NCI-H1694 (cell line): Measurements from ENCODE around the gene NR2F2.

ENCODE experiments used
- DNase-seq: peaks from one replicate; lab custom pipeline; 2025; lab: John Stamatoyannopoulos, UW

NR2F2 gene

DNA sequence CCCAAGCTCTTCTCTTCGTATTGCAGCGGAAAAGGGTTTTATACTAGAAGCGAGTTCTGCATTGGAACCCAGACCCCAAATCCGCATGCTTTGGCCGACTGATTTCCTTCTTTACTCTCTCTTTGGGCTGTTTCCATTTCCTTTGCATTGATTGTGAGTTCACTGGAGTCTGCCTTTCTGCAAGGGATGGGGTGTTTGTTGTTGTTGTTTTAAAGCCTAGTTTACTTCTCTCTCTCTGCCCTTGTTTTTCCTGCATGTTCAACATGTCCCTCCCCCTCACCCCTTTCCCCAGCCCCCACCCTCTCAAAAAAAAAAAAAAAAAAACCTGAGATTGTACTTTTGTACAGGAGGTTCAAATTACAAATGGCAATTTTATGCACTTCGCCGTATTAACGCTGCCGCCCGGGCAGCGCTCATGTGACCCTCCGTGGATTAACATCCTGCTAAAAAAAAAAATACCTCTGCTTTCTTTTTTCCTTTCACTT lies 2.2 kb downstream of the NR2F2 start:
- DNase-seq: no peak

DNA sequence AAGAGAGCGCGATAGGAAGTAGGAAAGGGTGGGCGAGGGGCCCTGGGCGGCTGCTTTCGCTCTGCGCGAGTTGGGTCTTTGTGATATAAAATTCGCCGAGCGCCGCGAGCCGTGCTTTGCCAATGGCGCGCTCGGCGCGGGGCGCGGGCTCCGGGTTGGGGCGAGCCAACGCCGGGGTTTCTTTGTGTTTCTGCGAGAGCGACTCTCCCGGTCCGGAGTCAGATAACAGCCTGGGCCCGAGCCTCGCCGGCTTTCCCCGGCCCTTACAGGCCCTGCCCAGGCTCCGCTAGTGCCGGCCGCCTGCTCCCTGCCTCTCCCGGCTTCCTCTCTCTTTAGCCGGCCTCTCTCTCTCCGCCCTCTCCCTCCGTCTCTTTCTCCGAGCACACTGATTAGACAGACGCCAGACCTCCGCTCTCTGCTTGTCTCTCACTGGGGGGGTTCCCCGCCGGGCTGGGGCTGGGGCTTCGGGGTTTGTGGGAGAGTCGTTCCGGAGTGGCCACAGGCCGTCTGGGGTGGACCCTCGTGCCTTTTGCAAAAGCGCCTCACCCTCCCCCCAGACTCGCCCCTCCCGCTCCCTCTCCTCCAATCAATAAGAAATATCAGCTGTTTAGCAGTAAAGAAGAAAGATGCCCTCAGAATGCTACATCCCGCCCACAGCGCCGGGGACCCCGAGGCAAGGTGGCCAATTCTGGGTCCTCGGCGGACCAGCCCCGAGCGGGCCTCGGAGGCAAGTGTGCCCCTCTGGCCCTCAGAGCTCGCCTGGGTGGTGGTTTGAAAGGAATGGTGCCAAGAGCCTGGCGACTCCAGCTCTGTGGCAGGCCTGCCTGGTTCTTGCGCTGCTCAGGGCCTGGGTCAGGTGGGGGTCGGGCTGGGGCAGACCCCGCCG lies 2.9 kb downstream of the NR2F2 start:
- no peak for DNase-seq

DNA sequence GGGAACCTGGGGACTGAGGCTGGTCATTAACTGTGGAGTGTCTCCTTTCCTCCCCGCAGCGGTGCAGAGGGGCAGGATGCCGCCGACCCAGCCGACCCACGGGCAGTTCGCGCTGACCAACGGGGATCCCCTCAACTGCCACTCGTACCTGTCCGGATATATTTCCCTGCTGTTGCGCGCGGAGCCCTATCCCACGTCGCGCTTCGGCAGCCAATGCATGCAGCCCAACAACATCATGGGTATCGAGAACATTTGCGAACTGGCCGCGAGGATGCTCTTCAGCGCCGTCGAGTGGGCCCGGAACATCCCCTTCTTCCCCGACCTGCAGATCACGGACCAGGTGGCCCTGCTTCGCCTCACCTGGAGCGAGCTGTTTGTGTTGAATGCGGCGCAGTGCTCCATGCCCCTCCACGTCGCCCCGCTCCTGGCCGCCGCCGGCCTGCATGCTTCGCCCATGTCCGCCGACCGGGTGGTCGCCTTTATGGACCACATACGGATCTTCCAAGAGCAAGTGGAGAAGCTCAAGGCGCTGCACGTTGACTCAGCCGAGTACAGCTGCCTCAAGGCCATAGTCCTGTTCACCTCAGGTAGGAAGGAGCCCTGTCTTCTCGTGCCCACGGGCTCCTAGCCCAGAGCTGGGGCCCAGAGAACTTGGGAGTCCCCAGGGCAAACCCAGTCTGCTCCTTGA lies 3.7 kb downstream of the NR2F2 start:
- no peak for DNase-seq

DNA sequence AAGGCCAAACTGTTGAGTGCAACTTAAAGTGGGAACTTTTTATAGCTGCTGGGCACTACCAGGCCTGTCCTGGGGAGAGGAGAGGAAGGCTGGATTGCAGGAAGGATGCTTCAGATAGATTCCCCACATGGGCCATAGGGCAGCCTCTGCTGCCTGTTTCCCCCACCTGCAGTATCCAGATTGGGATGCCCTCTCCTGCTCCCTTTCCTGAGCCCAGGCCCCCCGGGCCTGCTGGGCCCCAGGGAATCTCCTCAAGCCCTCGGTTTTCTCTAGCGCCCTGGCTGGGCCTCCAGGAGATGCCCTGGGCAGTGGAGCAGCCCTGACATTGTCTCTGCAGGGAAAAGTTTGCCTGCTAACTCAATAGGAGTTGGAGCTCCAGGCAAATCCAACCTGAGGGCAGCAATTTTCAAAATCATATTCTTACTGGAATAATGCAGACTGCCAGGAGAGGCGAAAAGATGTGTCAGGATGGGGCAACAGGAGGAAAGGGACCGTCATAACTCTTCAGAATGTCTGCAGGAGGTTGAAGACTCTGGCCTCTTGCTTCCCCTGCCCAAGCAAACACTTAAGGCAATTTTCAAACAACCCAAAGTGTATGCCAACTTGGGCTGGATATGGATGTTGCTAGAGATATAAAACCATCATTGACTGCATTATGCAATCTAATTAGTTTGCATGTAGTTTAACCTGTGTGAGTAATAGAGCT lies 4.4 kb downstream of the NR2F2 start:
- DNase-seq: no peak

DNA sequence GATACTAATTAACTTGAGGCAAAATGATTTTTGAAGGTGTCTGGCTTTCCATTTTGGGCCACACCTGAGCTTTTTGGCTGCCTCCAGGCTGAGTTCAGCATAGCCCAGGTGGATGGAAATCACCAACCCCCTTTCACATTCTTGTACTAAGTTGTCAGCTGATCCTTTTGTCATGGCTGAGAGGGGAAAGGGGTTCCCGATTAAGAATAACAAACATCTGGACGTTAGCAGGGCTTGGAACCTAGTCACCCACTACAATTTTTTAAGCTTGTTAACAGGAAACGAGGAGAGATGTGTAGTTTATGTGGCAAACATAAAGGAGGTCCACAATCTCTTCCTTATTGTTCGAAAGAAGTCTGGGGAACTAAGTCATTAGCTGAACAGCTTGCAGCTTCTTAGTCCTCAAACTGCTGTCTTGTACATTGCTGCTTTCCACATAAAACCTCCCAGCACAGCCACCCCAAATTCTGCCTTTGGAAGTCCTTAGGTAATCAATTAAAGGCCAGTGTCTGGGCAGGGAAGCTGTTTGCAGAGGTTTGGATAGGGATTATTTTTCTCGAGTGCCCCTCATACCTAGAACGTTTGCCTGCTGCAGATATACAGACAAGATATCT lies 5.0 kb downstream of the NR2F2 start:
- DNase-seq: no peak

DNA sequence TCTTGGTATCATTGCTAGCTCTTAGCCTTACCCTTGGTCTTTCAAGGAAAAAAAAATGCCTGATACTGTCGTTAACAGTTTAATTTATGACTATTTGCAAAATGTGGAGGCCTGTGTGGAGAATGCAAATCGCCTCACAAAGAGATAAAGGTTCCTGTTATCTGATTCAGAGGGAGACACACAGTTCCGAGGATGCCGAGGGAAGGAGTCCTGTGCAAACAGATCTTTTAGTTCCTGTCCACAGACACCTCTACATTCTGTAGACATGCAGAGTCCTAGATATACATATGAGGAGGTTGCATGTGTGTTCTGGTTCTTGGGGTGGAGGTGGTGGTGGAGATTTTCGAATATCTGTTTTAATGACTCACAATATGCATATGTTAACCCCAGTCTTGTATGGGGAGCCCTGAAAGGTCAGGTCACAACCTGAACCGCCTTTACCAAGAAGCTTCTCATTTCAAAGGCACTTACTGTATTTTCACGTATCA lies 5.7 kb downstream of the NR2F2 start:
- DNase-seq: no peak

DNA sequence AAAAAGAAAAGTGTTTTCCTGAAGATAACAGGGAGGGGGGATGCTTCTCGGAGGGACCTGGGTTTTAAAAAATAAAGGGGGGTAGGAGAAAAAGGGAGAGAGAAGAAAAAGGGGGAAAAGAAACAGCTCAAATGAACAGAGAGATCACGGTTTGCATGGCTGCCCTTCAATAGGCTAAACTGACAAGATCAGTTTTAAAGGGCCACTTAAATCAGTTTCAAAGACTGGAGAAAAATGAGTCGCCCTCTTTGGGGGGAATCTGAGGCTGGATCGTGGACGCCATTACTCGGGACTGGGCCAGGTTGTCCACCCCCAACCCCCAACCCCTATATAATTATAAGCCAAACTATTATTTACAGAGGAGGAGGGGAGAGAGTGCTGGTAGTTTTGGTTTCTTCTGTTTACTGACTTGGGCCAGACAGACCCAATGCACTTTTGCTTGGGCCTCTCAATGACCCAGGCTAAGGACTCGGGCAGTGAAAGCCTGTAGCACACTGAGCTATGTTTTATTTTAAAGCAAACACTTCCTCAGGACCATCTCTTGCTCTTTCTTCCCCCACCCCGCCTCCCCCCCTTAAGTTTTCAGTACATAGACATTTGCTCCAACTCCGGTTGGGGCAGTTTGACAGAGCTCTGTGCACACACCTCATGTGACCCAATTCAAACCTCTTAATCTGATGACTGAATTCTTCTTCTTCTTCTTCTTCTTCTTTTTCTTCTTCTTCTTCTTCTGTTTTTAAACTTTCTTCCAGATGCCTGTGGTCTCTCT lies 6.3 kb downstream of the NR2F2 start:
- no peak for DNase-seq

DNA sequence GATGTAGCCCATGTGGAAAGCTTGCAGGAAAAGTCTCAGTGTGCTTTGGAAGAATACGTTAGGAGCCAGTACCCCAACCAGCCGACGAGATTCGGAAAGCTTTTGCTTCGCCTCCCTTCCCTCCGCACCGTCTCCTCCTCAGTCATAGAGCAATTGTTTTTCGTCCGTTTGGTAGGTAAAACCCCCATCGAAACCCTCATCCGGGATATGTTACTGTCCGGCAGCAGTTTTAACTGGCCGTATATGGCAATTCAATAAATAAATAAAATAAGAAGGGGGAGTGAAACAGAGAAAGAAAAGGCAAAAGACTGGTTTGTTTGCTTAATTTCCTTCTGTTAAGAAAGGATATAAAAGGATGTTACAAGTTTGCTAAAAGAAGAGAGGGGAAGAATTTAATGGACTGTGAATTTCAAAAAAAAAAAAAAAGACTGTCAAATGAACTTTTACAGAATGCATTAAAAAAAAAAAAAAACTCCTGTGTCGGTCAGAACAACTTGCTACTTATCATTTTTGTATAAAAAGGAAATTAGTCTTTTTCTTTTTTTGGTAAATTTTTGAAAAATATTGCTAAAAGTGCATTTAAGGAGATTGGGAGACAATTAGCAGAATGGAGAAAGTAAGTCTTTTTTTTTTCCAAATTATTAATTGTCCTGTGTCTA lies 7.0 kb downstream of the NR2F2 start:
- DNase-seq: no peak

DNA sequence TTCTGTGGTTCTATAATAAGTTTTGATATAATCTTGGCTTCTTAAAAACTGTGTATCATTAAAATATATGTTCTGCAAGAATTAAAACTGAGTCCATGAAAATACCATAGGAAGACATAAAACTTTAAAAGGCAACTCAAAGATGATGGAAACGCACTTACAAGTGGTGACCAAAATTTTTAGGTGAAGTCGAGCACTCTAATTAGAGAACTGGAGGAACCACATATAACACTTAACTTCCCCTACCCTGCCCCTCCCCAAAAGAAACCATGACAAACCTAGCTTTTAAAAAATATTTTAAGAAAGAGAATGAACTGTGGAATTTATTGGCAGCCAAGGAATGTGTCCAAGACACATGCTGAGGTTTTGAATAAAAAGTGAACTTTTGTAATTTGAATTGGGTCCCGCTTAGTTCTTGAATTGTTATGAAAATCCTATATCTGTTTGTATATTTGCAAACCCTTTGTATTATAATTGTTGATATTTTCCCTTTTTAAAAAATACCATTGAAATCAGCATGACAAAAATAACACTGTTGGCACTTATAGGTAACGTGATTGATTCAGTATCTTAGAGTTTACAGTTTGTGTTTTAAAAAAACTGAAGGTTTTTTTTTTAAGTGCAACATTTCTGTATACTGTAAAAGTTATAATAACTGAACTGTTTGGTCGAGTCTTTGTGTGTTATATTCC lies 7.7 kb downstream of the NR2F2 start:
- no peak for DNase-seq

DNA sequence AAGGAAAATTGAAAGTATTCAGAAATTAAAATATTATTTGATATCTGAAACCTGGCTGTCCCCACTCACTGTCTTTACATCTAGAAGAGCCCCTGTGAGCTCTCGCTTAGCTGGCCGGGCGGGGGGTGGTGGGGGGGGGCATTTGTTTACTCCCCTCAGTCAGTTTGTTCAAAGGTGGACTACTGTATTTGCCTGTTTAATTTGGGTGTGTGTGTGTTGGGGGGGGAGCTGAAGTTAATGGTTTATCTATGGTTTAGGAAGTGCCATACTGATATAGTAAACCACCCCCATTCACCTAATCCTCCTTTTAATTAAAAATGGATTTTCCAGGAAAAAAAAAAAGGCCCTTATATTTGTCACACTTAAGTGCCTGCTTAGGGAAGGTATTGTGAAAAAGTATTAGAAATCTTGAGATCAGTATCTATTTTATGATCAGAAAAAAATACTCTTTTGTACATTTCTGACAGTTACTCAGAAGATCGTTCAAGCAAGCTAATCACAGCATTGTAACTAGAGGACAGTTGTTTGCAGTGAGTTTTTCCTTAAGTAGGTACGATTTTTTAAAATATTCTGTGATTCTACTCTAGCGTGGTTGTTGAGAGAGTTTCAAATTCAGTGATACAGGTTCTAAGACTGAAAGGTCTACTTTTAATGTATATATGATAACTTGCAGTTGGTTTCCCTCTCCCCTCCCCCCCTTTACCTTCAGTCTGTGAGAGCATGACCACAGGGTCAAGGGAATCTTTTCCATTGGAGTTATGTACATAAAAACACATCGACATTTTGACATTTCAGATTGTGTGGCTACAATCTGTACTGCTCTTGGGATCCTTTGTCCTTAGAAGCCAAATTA lies 8.5 kb downstream of the NR2F2 start:
- no peak for DNase-seq

DNA sequence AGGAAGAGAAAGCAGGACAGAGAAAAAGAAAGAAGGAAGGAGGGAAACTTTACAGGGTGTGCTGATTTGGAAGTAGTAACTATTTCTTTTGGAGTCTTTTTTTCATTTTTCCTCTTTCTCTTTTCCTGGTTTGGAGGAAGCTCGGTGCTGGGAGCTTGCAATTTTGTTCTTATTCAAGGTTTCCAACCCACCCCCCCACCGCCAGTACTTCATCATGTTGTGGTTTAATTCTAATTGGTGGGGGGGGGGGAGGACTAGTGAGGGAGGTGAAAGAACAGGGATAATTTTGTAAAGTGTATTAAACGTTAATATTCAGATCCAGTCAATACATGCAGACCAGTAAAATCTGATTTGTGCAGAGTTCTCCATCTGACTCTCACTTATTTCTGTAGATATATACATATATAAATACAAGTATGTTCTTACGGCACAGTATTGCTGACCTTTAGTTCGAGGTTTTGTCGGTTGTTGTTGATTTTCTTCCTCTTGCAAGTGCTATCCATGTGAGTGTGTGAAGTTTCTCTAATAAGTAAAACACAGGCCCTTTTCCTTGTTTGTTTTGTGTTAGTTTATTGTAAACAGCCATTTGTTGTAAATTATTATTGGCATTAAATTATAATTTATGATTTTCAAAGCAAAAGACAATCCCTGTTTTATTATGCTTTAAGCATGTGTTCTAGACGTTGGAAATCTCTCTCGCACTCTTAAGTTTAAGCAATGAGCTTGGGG lies 9.3 kb downstream of the NR2F2 start:
- DNase-seq: no peak

DNA sequence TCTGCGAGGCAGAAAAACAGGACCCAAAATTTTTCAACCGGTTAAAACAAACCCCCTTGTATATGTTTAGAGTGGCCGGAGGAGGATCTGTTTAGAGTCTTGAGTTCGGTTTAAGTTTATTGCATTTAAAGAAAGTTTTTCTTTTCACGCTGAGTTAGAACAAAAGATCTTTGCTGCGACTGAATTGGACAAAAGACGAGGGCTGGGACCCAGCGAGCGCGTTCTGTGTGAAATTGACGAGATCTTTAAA lies 9.8 kb downstream of the NR2F2 start:
- no peak for DNase-seq

DNA sequence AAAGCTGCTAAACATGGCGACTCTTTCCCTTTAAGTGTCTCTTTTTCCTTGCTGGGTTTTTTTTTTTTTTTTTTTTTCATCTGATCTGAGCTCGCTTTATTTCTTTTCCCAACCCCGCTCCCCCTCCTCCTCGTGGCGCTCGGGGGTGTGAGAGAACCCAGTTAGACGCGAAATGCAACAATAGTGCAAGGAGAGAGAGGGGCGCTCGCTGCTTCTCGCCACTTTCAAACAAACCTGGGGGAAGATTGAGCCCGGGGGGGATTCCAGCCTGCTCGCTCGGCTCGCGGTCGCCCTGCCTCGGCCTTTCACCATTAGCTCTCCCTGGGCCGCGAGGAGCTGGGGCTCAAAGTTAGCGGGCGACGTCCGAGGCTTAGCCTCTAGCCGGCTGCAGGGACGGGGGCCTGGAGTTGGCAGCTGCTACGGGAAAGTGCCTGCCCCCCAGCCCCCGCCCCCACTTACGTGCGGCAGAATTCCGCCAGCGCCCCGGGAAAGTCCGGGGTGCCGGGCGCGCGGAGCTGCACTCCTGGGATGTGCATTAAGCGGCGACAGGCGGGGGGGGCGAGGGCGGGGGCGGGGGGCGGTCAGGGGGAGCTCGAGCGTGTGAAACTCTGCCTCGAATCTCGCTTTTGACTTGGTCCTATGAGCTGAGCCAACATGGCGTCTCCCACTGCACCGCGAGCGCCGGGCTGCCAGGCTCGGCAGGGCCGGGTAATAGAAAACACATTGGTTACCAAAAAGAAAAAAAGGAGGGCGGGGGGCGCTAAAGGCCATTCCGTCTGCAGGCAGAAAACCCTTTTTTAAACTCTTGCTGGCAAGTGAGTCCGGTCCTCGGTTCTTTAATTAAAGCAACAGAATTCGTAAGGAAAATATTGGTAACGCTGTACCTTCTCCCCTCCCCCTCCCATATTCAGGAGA lies 10.4 kb downstream of the NR2F2 start:
- no peak for DNase-seq

DNA sequence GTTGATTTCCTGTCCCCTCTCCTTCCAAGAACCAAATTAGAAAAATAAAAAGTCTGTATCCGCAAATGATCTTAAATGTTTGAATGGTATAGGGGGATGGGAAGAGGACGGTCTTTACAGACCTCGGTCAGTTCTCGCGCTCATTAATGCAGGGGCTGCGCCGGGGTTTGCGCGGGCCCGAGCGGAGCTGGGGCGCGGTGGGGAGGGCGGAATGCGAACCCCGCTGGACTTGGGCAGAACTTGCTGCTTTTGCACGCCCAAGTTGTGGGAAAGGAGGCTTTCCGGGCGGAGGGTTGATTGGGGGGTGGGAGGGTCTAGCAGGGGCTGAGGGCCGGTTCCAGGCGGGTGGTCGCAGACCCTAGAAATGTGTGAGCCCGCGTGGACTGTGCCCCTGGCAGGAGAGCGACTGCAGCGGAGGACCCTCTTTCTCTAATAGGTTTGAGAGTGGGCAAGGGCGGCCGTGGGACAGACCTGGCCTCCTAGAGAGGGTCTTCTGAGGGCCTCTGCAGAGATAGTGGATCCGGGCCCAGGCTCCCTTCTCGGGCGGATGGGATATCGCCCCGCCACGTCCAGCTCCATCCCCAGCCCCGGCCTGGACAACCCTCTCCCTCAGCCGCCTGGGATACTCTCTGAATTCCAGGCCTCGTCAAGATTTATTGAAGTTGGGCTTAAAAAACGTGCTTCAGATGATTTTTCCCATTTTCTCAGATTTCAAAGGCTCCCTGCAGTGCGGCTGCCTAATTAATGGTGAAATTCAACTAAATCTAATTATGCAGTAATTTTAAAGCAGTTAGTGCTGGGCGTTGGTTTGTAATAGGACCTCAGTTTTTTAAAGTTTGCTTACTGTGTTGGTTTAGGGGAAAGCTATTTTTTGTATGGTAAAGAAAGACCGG lies 11.3 kb downstream of the NR2F2 start:
- no peak for DNase-seq

DNA sequence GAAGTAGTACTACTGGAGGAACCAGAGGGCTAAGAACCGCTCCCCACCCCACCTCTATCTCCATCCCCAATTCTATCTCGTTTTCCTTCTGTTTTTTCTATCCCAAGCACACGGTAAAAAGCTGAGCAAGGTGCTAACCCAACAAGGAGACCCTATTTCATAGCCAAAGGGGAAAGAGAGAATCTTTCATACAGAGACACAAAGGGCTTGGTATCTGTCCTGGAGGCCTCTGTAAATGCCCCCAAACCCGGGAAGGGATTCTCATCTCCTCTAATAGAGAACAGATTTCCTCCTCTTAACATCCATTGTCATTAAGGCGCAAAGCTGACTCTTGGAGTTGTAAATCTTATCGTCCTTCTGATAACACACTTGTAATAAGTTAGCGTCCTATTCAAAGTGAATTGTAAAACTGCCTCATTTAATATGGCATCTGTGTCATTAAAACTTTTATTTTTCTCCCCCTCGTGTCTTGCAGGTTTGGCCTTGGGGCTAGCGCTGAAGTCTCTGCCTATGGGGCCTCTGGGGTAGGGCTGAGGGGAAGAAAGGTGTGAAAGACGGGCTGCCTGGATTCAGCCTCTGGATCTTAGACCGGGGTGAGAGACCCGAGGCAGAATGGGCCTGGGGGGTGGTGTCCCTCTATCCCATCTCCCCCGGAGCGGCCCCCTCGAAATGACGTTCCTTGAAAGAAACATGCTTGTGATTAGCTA lies 12.1 kb downstream of the NR2F2 start:
- no peak for DNase-seq
